H1 (cell line): Measurements from ENCODE around the gene ADD3. TPM values are rescaled to one million over a fixed set of nuclear protein-coding genes. Genes with fewer than 3 reads are reported as not detected.

Source experiments
- CTCF ChIA-PET: fragments of 300-600 bp; sonication (Branson Sonifier 250); formaldehyde crosslinking; loops from one replicate; lab custom pipeline; 2021; ENCODE audit not compliant: partially characterized antibody; lab: Charles Lee
- POLR2A ChIA-PET: fragments of 300-600 bp; sonication (Branson Sonifier 250); formaldehyde crosslinking; loops from one replicate; lab custom pipeline; 2021; ENCODE audit warnings: inconsistent platforms; ENCODE audit not compliant: partially characterized antibody; lab: Charles Lee
- DNase-seq, 2 experiments: peaks; one replicate each; pipeline versions ENCODE4 v3.0.0 to v3.0.0-alpha.2; 2010 to 2022; ENCODE audit warnings: low spot score in 2 of 2, low read depth in 1 of 2, mixed read lengths in 1 of 2
- FAIRE-seq: peaks from 2 replicates; lab custom pipeline; 2011; peaks lifted over from hg19 to GRCh38; lab: Jason Lieb, UNC
- H2AFZ ChIP-seq: 2 replicates; pipeline ENCODE4 v1.8.1; 2012; ENCODE audit warnings: low read length, inconsistent platforms
- H2AK5ac ChIP-seq: 2 replicates; pipeline ENCODE4 v1.6.1; 2013; ENCODE audit warnings: low read depth, low read length
- H2BK120ac ChIP-seq: replicated peaks from 2 replicates; pipeline ENCODE3; 2013; ENCODE audit warnings: low read depth, low read length, inconsistent platforms
- H2BK12ac ChIP-seq: 2 replicates; pipeline ENCODE4 v1.6.1; 2013; ENCODE audit warnings: low read depth, low read length
- H2BK15ac ChIP-seq: 2 replicates; pipeline ENCODE4 v1.6.1; 2013; ENCODE audit warnings: low read length
- H2BK20ac ChIP-seq: 2 replicates; pipeline ENCODE4 v1.6.1; 2013; ENCODE audit warnings: low read length
- H2BK5ac ChIP-seq: 2 replicates; pipeline ENCODE4 v1.6.1; 2013; ENCODE audit warnings: low read depth, low read length
- H3K14ac ChIP-seq: 2 replicates; pipeline ENCODE4 v1.6.1; 2013; ENCODE audit warnings: inconsistent platforms; ENCODE audit not compliant: insufficient read length
- H3K18ac ChIP-seq: 2 replicates; pipeline ENCODE4 v1.6.1; 2013; ENCODE audit warnings: low read length; ENCODE audit errors: extremely low read depth
- H3K23ac ChIP-seq: 2 replicates; pipeline ENCODE4 v1.6.1; 2013; ENCODE audit warnings: inconsistent platforms; ENCODE audit not compliant: insufficient read length
- H3K23me2 ChIP-seq: 2 replicates; pipeline ENCODE4 v1.6.1; 2013; ENCODE audit warnings: low read depth, low read length
- H3K27ac ChIP-seq: 2 replicates; pipeline ENCODE4 v1.6.1; 2011; ENCODE audit warnings: low read depth, low read length, inconsistent platforms
- H3K27me3 ChIP-seq, 4 experiments: replicated peaks in 1 of 4; 1 replicate in 1 of 4; 2 replicates in 3 of 4; pipeline versions ENCODE4 v1.6.1 to v1.8.1; 2011 to 2013; ENCODE audit warnings: low read length in 3 of 4, mild to moderate bottlenecking in 3 of 4, inconsistent platforms in 2 of 4, mixed read lengths in 2 of 4, moderate library complexity in 1 of 4; ENCODE audit not compliant: control insufficient read depth in 3 of 4, insufficient read depth in 3 of 4; ENCODE audit errors: extremely low read depth in 1 of 4
- H3K36me3 ChIP-seq, 4 experiments: 2 replicates each; pipeline versions ENCODE4 v1.6.1 to v1.8.1; 2011 to 2013; ENCODE audit warnings: mild to moderate bottlenecking in 4 of 4, low read length in 3 of 4, moderate library complexity in 2 of 4, control low read depth in 1 of 4, inconsistent platforms in 1 of 4; ENCODE audit not compliant: insufficient read depth in 4 of 4, control insufficient read depth in 2 of 4
- H3K4ac ChIP-seq: replicated peaks from 2 replicates; pipeline ENCODE3; 2013; ENCODE audit warnings: low read length, low read depth, mixed read lengths, inconsistent platforms; ENCODE audit not compliant: insufficient read length
- H3K4me1 ChIP-seq, 4 experiments: replicated peaks in 1 of 4; 1 replicate in 1 of 4; 2 replicates in 3 of 4; pipeline versions ENCODE4 v1.6.1 to v1.8.1; 2011 to 2013; ENCODE audit warnings: low read length in 3 of 4, inconsistent platforms in 2 of 4, mixed read lengths in 1 of 4; ENCODE audit not compliant: insufficient read depth in 4 of 4, control insufficient read depth in 3 of 4
- H3K4me2 ChIP-seq, 2 experiments: 2 replicates each; pipeline versions ENCODE4 v1.6.1 to v1.8.1; 2011 to 2013; ENCODE audit warnings: low read depth in 2 of 2, low read length in 2 of 2, control low read depth in 1 of 2, inconsistent platforms in 1 of 2, mild to moderate bottlenecking in 1 of 2; ENCODE audit not compliant: insufficient read depth in 1 of 2
- H3K4me3 ChIP-seq, 4 experiments: fragments of 200-600, 300-600 bp in 1 of 4; sonication (generic), shearing (Covaris generic), sonication (Bioruptor Twin) in 1 of 4; 2 replicates each; pipeline versions ENCODE4 v1.5.1 to v1.8.1; 2011 to 2016; ENCODE audit warnings: low read length in 4 of 4, low read depth in 3 of 4, control low read depth in 2 of 4, inconsistent platforms in 2 of 4, mild to moderate bottlenecking in 2 of 4, mixed read lengths in 1 of 4, moderate library complexity in 1 of 4; ENCODE audit not compliant: insufficient read depth in 2 of 4; ENCODE audit errors: extremely low read depth in 1 of 4
- H3K56ac ChIP-seq: replicated peaks from 2 replicates; pipeline ENCODE3; 2013; ENCODE audit warnings: low read depth, mild to moderate bottlenecking, mixed read lengths, low read length, inconsistent platforms; ENCODE audit not compliant: insufficient read length
- H3K79me1 ChIP-seq: 2 replicates; pipeline ENCODE4 v1.6.1; 2013; ENCODE audit warnings: low read depth, low read length, control low read depth
- H3K79me2 ChIP-seq, 2 experiments: 2 replicates each; pipeline versions ENCODE4 v1.6.1 to v1.8.1; 2012 to 2013; ENCODE audit warnings: low read length in 2 of 2, mild to moderate bottlenecking in 2 of 2, inconsistent platforms in 1 of 2; ENCODE audit not compliant: insufficient read depth in 2 of 2, control insufficient read depth in 1 of 2
- H3K9ac ChIP-seq, 4 experiments: replicated peaks in 1 of 4; 1 replicate in 1 of 4; 2 replicates in 3 of 4; pipeline versions ENCODE4 v1.6.1 to v1.8.1; 2011 to 2013; ENCODE audit warnings: low read depth in 3 of 4, low read length in 3 of 4, control low read depth in 2 of 4, mild to moderate bottlenecking in 2 of 4, moderate library complexity in 2 of 4, inconsistent platforms in 1 of 4; ENCODE audit errors: extremely low read depth in 1 of 4
- H3K9me3 ChIP-seq, 2 experiments: 2 replicates each; pipeline versions ENCODE4 v1.6.1 to v1.8.1; 2012 to 2013; ENCODE audit warnings: mild to moderate bottlenecking in 2 of 2, moderate library complexity in 2 of 2, control low read depth in 1 of 2, inconsistent platforms in 1 of 2, low read depth in 1 of 2, low read length in 1 of 2, mixed read lengths in 1 of 2; ENCODE audit not compliant: insufficient read depth in 2 of 2
- H4K20me1 ChIP-seq, 2 experiments: replicated peaks in 1 of 2; 2 replicates each; pipeline versions ENCODE3 to v1.8.1; 2011 to 2013; ENCODE audit warnings: inconsistent platforms in 2 of 2, low read length in 2 of 2, mild to moderate bottlenecking in 1 of 2; ENCODE audit not compliant: insufficient read depth in 2 of 2, control insufficient read depth in 1 of 2
- H4K5ac ChIP-seq: 2 replicates; pipeline ENCODE4 v1.6.1; 2013; ENCODE audit warnings: low read length, low read depth, mixed read lengths, inconsistent platforms; ENCODE audit not compliant: insufficient read length
- H4K8ac ChIP-seq: 2 replicates; pipeline ENCODE4 v1.8.0; 2013; ENCODE audit warnings: mild to moderate bottlenecking, moderate library complexity, low read length, inconsistent platforms; ENCODE audit not compliant: insufficient read depth; ENCODE audit errors: extremely low read depth
- H4K91ac ChIP-seq: replicated peaks from 2 replicates; pipeline ENCODE3; 2013; ENCODE audit warnings: low read length, mixed read lengths, inconsistent platforms; ENCODE audit not compliant: insufficient read length
- ATF3 ChIP-seq: IDR thresholded peaks from 2 replicates; pipeline ENCODE4 v1.6.1; 2011; ENCODE audit warnings: low read depth, mild to moderate bottlenecking, low read length; ENCODE audit not compliant: insufficient read depth
- BACH1 ChIP-seq: IDR thresholded peaks from 2 replicates; pipeline ENCODE4 v1.6.1; 2012; ENCODE audit warnings: low read length, improper control_type of control experiment
- CTBP2 ChIP-seq: IDR thresholded peaks from 2 replicates; pipeline ENCODE4 v1.7.0; 2011; ENCODE audit warnings: borderline replicate concordance, mild to moderate bottlenecking, moderate library complexity, mixed read lengths, low read length; ENCODE audit not compliant: insufficient read depth, insufficient read length
- E2F6 ChIP-seq: IDR thresholded peaks from 2 replicates; pipeline ENCODE4 v1.6.1; 2012; ENCODE audit warnings: inconsistent platforms
- EZH2 ChIP-seq: fragments of 200-600 bp; sonication (generic); IDR thresholded peaks from 2 replicates; pipeline ENCODE4 v1.7.1; 2012; ENCODE audit warnings: low read depth, mild to moderate bottlenecking, moderate library complexity, low read length, inconsistent platforms; ENCODE audit not compliant: severe bottlenecking
- GABPA ChIP-seq: IDR thresholded peaks from 2 replicates; pipeline ENCODE4 v1.6.1; 2011; ENCODE audit warnings: mild to moderate bottlenecking, low read length, moderate library complexity, borderline replicate concordance; ENCODE audit not compliant: insufficient read depth
- NRF1 ChIP-seq: IDR thresholded peaks from 2 replicates; pipeline ENCODE4 v1.6.1; 2011; ENCODE audit warnings: mild to moderate bottlenecking, low read depth, low read length, improper control_type of control experiment
- POLR2A ChIP-seq, 2 experiments: IDR thresholded peaks; 1 replicate in 1 of 2; 2 replicates in 1 of 2; pipeline ENCODE4 v1.6.1; 2011; ENCODE audit warnings: low read depth in 2 of 2, low read length in 2 of 2, mild to moderate bottlenecking in 2 of 2; ENCODE audit errors: control extremely low read depth in 1 of 2
- RAD21 ChIP-seq, 2 experiments: IDR thresholded peaks in 1 of 2; conservative IDR thresholded peaks in 1 of 2; 2 replicates each; pipeline ENCODE4 v1.6.1; 2011; ENCODE audit warnings: low read depth in 2 of 2, low read length in 2 of 2, improper control_type of control experiment in 1 of 2, inconsistent platforms in 1 of 2, mild to moderate bottlenecking in 1 of 2, moderate library complexity in 1 of 2
- SP1 ChIP-seq: IDR thresholded peaks from 2 replicates; pipeline ENCODE4 v1.6.1; 2011; ENCODE audit warnings: low read depth, low read length
- TAF1 ChIP-seq: IDR thresholded peaks from 2 replicates; pipeline ENCODE4 v1.6.1; 2011; ENCODE audit warnings: mild to moderate bottlenecking, low read depth, low read length
- TCF12 ChIP-seq: IDR thresholded peaks from 2 replicates; pipeline ENCODE4 v1.6.1; 2011; ENCODE audit warnings: low read depth, mild to moderate bottlenecking, low read length
- TEAD4 ChIP-seq: IDR thresholded peaks from 2 replicates; pipeline ENCODE4 v1.6.1; 2012; ENCODE audit warnings: low read depth, low read length, inconsistent platforms, mixed read lengths
- whole genome bisulfite sequencing, 2 experiments: shearing (Covaris generic) in 1 of 2; methylation state at CpG; one replicate each; pipeline versions ENCODE4 v1.1.6 to v1.1.7; 2013 to 2015; ENCODE audit warnings: low lambda C conversion rate in 2 of 2, mixed read lengths in 2 of 2, inconsistent platforms in 1 of 2, low coverage in 1 of 2, missing lambda C conversion rate in 1 of 2; ENCODE audit not compliant: insufficient replicate concordance in 2 of 2, insufficient coverage in 1 of 2, insufficient read length in 1 of 2; ENCODE audit errors: extremely low coverage in 1 of 2, missing lambda C conversion rate in 1 of 2; 5-methylcytosine and 5-hydroxymethylcytosine counted together
- polyA plus RNA-seq, 7 experiments: library from polyadenylated mRNA; depleted of rRNA in 3 of 7; stranded (reverse) in 5 of 7; unstranded in 2 of 7; fragments of >200 nt in 5 of 7; fragments of 200-250 nt in 2 of 7; gene quantifications; 1 replicate in 5 of 7; 2 replicates in 1 of 7; 4 replicates in 1 of 7; pipeline versions ENCODE4 v1.2.1 to v1.2.3, GENCODE V29; 2011 to 2013; ENCODE audit warnings: missing spikeins in 2 of 7, mixed read lengths in 2 of 7
- total RNA-seq: library from RNA; stranded (reverse); fragmentation: NEBNext Ultra II Directional; extraction: Animal tissue kit (Norgen Biotek cat#: 25700); gene quantifications from 2 replicates; pipeline ENCODE4 v1.2.1, GENCODE V29; 2021

Gene ADD3
- total and polyA plus RNA-seq, 2 of the 8 experiments (the other 6 are each of a cell fraction or from before 2014, with no cell fraction given) = 44.7 to 85.6 TPM

GRCh38 chr10:110147961-110148360, 140.2 kb downstream of the ADD3 start:
- Histone ChIP-seq H3K56ac (no peak overlapping the region), H2BK12ac (no peak overlapping the region), H2BK120ac (no peak overlapping the region), H2BK5ac (no peak overlapping the region), H3K9ac (no peak overlapping the region), H3K27me3 (no peaks in the 10 kb centered on the region; a peak in 2 of 7 replicates), H2BK20ac (no peak overlapping the region), H3K36me3 (no peaks in the 10 kb centered on the region), H3K14ac (no peak overlapping the region), H2BK15ac (no peak overlapping the region), H3K27ac (no peak overlapping the region), H2AFZ (no peak overlapping the region), H3K23me2 (no peaks in the 10 kb centered on the region), H2AK5ac (no peak overlapping the region), H3K23ac (no peak overlapping the region), H4K20me1 (no peaks in the 10 kb centered on the region), H3K4me3 (no peak overlapping the region), H4K5ac (no peak overlapping the region), H3K18ac (no peak overlapping the region), H3K9me3 (no peaks in the 10 kb centered on the region), H4K8ac (no peak overlapping the region), H3K79me2 (no peaks in the 10 kb centered on the region), H3K79me1 (no peaks in the 10 kb centered on the region), H3K4ac (no peak overlapping the region), H3K4me2 (no peak overlapping the region), H3K4me1 (no peaks in the 10 kb centered on the region; a peak in 2 of 7 replicates), H4K91ac (no peak overlapping the region)
- 90% methylated on average over 8 of the region's 8 CpGs; no CpG with 5 or more reads in 1 of the 2 experiments for WGBS, 2 experiments
- FAIRE-seq (no peak), DNase-seq (no peak)
- ChIA-PET POLR2A (interaction anchor here (0.6 kb wide), 1 partner anchor 24 kb away, joined by 4 read pairs; no protein-coding TSS in a partner anchor), CTCF (interaction anchor here (0.7 to 11.5 kb wide), 6 partner anchors 10 to 131 kb away, joined by 3 to 173 read pairs (median 7); no protein-coding TSS in a partner anchor)
- TF ChIP-seq ATF3 = no peak
- TF ChIP-seq NRF1 = no peak
- no peak for TF ChIP-seq BACH1
- TF ChIP-seq TCF12 = no peak
- TF ChIP-seq TEAD4 = no peak
- TF ChIP-seq CTBP2 = no peak
- TF ChIP-seq TAF1 = no peak
- no peak for TF ChIP-seq EZH2
- TF ChIP-seq SP1 = no peak
- TF ChIP-seq RAD21 (IDR thresholded peaks at IDR 0.05 in 1 of 2, conservative IDR thresholded peaks at IDR 0.05 in 1 of 2; ENCODE audit: low read depth in 2 of 2, low read length in 2 of 2) = no peak
- TF ChIP-seq GABPA = no peak
- no peak for TF ChIP-seq POLR2A (IDR thresholded peaks at IDR 0.05; ENCODE audit: control extremely low read depth in 1 of 2, low read depth in 2 of 2, low read length in 2 of 2)
- no peak for TF ChIP-seq E2F6
